Activated T-cell treated with anti-CD3 and anti-CD28 coated beads for 48 hours (primary cell): Measurements from ENCODE around the gene CARD19.
"Not testable (repeated sequence)": the region's sequence is repeated elsewhere in the genome, so short reads cannot be mapped to it uniquely, and the experiment has no call there.

ENCODE experiments used
- DNase-seq: peaks from one replicate; pipeline ENCODE4 v3.0.0-alpha.2; 2020; ENCODE audit warnings: low read depth

Gene CARD19

GRCh38 chr9:93107825-93108161, 11.8 kb downstream of the CARD19 start:
- DNase-seq, result no peak

GRCh38 chr9:93108291-93109041, 12.4 kb downstream of the CARD19 start:
- DNase-seq, result peak; percentile 49

- DNase-seq, result no peak
These were observed 14.4 kb downstream of the CARD19 start for GRCh38 chr9:93110311-93110855.

GRCh38 chr9:93111001-93111370, 15.0 kb downstream of the CARD19 start:
- DNase-seq, result no peak

- DNase-seq, result no peak
These were observed 15.5 kb downstream of the CARD19 start for GRCh38 chr9:93111371-93112115.

- no peak for DNase-seq
These were observed 16.3 kb downstream of the CARD19 start for GRCh38 chr9:93112116-93112863.

- DNase-seq, result no peak
These were observed 16.9 kb downstream of the CARD19 start for GRCh38 chr9:93112864-93113389.

- no peak for DNase-seq
These were observed 18.4 kb downstream of the CARD19 start for GRCh38 chr9:93114169-93114983.

- no peak for DNase-seq
These were observed 18.9 kb downstream of the CARD19 start for GRCh38 chr9:93114984-93115335.

- DNase-seq, result no peak
These were observed 19.6 kb downstream of the CARD19 start for GRCh38 chr9:93115486-93116071.

GRCh38 chr9:93116072-93116961, 20.3 kb downstream of the CARD19 start:
- DNase-seq, result no peak

- DNase-seq, result not testable (repeated sequence)
These were observed 21.5 kb downstream of the CARD19 start for GRCh38 chr9:93117521-93117920.

- DNase-seq, result no peak
These were observed 22.2 kb downstream of the CARD19 start for GRCh38 chr9:93117924-93118862.

- DNase-seq, result no peak
These were observed 23.1 kb downstream of the CARD19 start for GRCh38 chr9:93118863-93119702.

- DNase-seq, result no peak
These were observed 23.6 kb downstream of the CARD19 start for GRCh38 chr9:93119703-93119952.

- DNase-seq, result peak; percentile 38
These were observed 24.2 kb downstream of the CARD19 start for GRCh38 chr9:93119953-93120845.

- no peak for DNase-seq
These were observed 24.9 kb downstream of the CARD19 start for GRCh38 chr9:93120846-93121315.
